ENCODE data around the gene FAT1.

DNA sequence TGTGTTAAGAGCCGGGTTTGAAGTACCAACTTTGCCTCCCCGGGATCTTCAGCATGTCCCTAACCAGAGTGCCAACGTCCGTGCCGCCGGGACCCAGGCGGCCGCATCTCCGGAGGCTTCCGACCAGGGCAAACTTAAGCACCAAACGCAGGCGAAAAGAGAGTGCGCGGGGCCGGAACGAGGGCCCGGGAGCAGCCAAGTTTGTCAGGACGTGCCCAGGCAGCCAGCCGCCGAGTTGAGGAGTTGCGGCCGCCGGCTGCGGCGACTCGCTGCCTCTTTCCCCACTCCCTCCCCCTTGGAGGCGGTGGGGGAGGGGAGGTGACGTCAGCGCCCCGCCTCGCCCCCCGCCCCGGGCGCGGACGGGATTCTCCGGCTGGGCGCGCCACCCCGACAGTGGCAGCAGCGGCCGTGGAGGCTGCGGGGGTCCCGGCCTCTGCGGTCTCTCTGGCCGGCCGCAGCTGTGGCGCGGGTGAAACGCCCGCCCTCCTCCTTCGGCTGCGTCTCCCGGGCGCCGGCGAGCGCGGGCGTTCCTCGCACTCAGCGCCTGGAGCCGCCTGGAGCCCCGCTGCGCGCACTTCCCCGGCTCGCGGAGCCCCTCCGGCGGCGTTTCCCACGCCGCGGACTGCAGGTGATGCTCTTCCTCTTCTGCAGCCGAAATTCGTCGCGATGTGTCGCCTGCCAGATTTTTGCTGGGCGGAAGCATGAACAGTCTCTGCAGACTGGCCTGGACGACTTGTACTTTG, 2.9 kb upstream of the FAT1 start:
- TF ChIP-seq, protein P1, sequence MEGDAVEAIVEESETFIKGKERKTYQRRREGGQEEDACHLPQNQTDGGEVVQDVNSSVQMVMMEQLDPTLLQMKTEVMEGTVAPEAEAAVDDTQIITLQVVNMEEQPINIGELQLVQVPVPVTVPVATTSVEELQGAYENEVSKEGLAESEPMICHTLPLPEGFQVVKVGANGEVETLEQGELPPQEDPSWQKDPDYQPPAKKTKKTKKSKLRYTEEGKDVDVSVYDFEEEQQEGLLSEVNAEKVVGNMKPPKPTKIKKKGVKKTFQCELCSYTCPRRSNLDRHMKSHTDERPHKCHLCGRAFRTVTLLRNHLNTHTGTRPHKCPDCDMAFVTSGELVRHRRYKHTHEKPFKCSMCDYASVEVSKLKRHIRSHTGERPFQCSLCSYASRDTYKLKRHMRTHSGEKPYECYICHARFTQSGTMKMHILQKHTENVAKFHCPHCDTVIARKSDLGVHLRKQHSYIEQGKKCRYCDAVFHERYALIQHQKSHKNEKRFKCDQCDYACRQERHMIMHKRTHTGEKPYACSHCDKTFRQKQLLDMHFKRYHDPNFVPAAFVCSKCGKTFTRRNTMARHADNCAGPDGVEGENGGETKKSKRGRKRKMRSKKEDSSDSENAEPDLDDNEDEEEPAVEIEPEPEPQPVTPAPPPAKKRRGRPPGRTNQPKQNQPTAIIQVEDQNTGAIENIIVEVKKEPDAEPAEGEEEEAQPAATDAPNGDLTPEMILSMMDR (IDR thresholded peaks at IDR 0.05) = no peak
- TF ChIP-seq POLR2A (IDR thresholded peaks at IDR 0.05) = peak; percentile 45

Measured in testis (tissue), 2 donors.